OCI-LY3 (cell line): ENCODE measurements around the gene CNTN6.

Source experiments
- H2AFZ ChIP-seq: fragments of 200-600, 300-600 bp; shearing (Covaris generic); 2 replicates; pipeline ENCODE4 v1.6.0; 2014; ENCODE audit warnings: antibody characterized with exemption, low read depth, low read length
- H3K27ac ChIP-seq: fragments of 200-600, 300-600 bp; sonication (generic); 2 replicates; pipeline ENCODE4 v1.5.1; 2014; ENCODE audit warnings: mild to moderate bottlenecking, low read length, moderate library complexity, mixed read lengths
- H3K27me3 ChIP-seq: fragments of 200-600, 300-600 bp; sonication (generic); 2 replicates; pipeline ENCODE4 v1.6.1; 2014; ENCODE audit warnings: low read depth, low read length, mixed read lengths
- H3K36me3 ChIP-seq: fragments of 200-600, 300-600 bp; sonication (generic); replicated peaks from 2 replicates; pipeline ENCODE3; 2014; ENCODE audit warnings: low read depth, low read length, mixed read lengths
- H3K4me1 ChIP-seq: fragments of 300-600, 200-600 bp; sonication (generic); 2 replicates; pipeline ENCODE4 v1.6.1; 2014; ENCODE audit warnings: low read length, mixed read lengths
- H3K4me2 ChIP-seq: fragments of 200-600, 300-600 bp; sonication (generic); 2 replicates; pipeline ENCODE4 v1.6.1; 2014; ENCODE audit warnings: low read length, mixed read lengths
- H3K4me3 ChIP-seq: fragments of 300-600, 200-600 bp; sonication (generic); 2 replicates; pipeline ENCODE4 v1.5.1; 2014; ENCODE audit warnings: antibody characterized with exemption, mild to moderate bottlenecking, low read length, moderate library complexity
- H3K79me2 ChIP-seq: fragments of 300-600, 200-600 bp; shearing (Covaris generic); 2 replicates; pipeline ENCODE4 v1.6.1; 2014; ENCODE audit warnings: mild to moderate bottlenecking, low read length, mixed read lengths
- H3K9ac ChIP-seq: fragments of 300-600, 200-600 bp; shearing (Covaris generic); 2 replicates; pipeline ENCODE4 v1.6.0; 2014; ENCODE audit warnings: mild to moderate bottlenecking, low read length, moderate library complexity
- H3K9me3 ChIP-seq: fragments of 200-600, 300-600 bp; shearing (Covaris generic); 2 replicates; pipeline ENCODE4 v1.6.1; 2014; ENCODE audit warnings: low read length, mixed read lengths; ENCODE audit not compliant: insufficient read depth
- H4K20me1 ChIP-seq: fragments of 200-600, 300-600 bp; sonication (generic); 2 replicates; pipeline ENCODE4 v1.6.1; 2016; ENCODE audit warnings: low read length, mixed read lengths; ENCODE audit not compliant: insufficient read depth
- CTCF ChIP-seq: fragments of 200-600, 300-600 bp; sonication (generic); IDR thresholded peaks from 2 replicates; pipeline ENCODE4 v1.5.1; 2014; ENCODE audit warnings: antibody characterized with exemption, low read length, low read depth
- EZH2phosphoT487 ChIP-seq: fragments of 200-600 bp; shearing (Covaris generic); IDR thresholded peaks from 2 replicates; pipeline ENCODE4 v1.6.1; 2018; ENCODE audit warnings: antibody characterized with exemption, mixed run types, low read depth

Gene CNTN6

GRCh38 chr3:1092771-1093170, at the start of gene CNTN6:
TSS of gene CNTN6 (plus strand) at chr3:1093024. CDS start at chr3:1148009, 54,985 bp downstream.
- Histone ChIP-seq H3K27ac (peak within 1 kb of the TSS; percentile 97), H4K20me1 (no peaks in the 10 kb centered on the region), H3K4me1 (peaks cover 73% of the 10 kb centered on the region), H3K9me3 (peaks cover 12% of the 10 kb centered on the region; the same call in 1 of the 2 replicates), H2AFZ (no peak within 1 kb of the TSS), H3K9ac (peak within 1 kb of the TSS; percentile 99), H3K36me3 (peaks cover 36% of the 10 kb centered on the region), H3K4me3 (peak within 1 kb of the TSS; percentile 87), H3K27me3 (no peaks in the 10 kb centered on the region), H3K4me2 (peak within 1 kb of the TSS; percentile 74), H3K79me2 (peaks cover 69% of the 10 kb centered on the region)
- no peak for TF ChIP-seq EZH2phosphoT487
- TF ChIP-seq CTCF, result no peak

GRCh38 chr3:1048558-1048957, 44.3 kb upstream of the CNTN6 start:
- H3K4me2 ChIP-seq, result 0 out of 2 replicates have a peak overlapping the region, but pooled peaks have one; percentile 0
- no peaks in the 10 kb centered on the region for H3K79me2 ChIP-seq
- peaks cover 78% of the 10 kb centered on the region for H3K4me1 ChIP-seq
- no peaks in the 10 kb centered on the region for H3K27me3 ChIP-seq
- peaks cover 19% of the 10 kb centered on the region; the same call in 1 of the 2 replicates for H3K9me3 ChIP-seq
- TF ChIP-seq CTCF (no peak), EZH2phosphoT487 (no peak)
- peak overlapping the region; percentile 61 for H3K9ac ChIP-seq
- H4K20me1 ChIP-seq, result no peaks in the 10 kb centered on the region
- H3K27ac ChIP-seq, result peak overlapping the region; percentile 97
- H3K4me3 ChIP-seq, result no peak overlapping the region
- peaks cover 56% of the 10 kb centered on the region for H3K36me3 ChIP-seq
- no peak overlapping the region for H2AFZ ChIP-seq

- Histone ChIP-seq H3K4me2 (no peak overlapping the region), H4K20me1 (no peaks in the 10 kb centered on the region), H3K79me2 (no peaks in the 10 kb centered on the region), H3K9ac (no peak overlapping the region), H3K4me3 (no peak overlapping the region), H3K27me3 (no peaks in the 10 kb centered on the region), H3K36me3 (peaks cover 33% of the 10 kb centered on the region), H3K27ac (no peak overlapping the region), H3K9me3 (0 out of 2 replicates have a peak, but pooled peaks cover 3% of the 10 kb centered on the region), H3K4me1 (peaks cover 27% of the 10 kb centered on the region), H2AFZ (0 out of 2 replicates have a peak overlapping the region, but pooled peaks have one; percentile 5)
- TF ChIP-seq CTCF (no peak), EZH2phosphoT487 (no peak)
Measured at GRCh38 chr3:1055870-1056269, 37.0 kb upstream of the CNTN6 start.

- Histone ChIP-seq H3K9ac (peak overlapping the region; percentile 33), H3K4me3 (peak overlapping the region; percentile 30), H3K4me1 (peaks cover 19% of the 10 kb centered on the region), H2AFZ (peak overlapping the region; percentile 42), H4K20me1 (no peaks in the 10 kb centered on the region), H3K9me3 (0 out of 2 replicates have a peak, but pooled peaks cover 3% of the 10 kb centered on the region), H3K4me2 (peak overlapping the region; percentile 57), H3K27me3 (no peaks in the 10 kb centered on the region), H3K36me3 (peaks cover 24% of the 10 kb centered on the region), H3K27ac (peak overlapping the region; percentile 40), H3K79me2 (no peaks in the 10 kb centered on the region)
- TF ChIP-seq CTCF (no peak), EZH2phosphoT487 (no peak)
Measured at GRCh38 chr3:1056744-1057143, 36.1 kb upstream of the CNTN6 start.
